Measurements from ENCODE around the gene SDK1.

SDK1 gene

DNA sequence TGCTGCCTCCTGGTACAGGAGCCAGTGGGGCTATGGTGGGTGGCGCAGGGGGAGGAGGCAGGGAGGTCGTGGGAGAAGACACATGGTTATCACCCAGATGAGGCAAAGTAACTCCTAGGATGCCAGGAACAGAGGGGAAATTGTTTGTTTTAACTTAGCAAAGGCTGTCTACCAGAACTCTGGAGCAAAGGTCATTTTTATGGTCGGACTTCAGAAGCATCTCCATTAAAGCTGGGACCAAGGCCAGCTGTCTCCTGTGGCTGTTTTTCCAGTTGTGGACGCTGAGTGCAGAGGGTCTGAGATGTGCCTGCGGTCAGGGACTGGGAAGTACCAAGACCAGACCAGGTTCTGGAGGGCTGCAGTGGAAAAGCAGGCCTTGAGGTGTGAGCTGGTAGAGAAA lies 855.1 kb downstream of the SDK1 start:
- no peak for DNase-seq (ENCODE audit: low read depth)

DNA sequence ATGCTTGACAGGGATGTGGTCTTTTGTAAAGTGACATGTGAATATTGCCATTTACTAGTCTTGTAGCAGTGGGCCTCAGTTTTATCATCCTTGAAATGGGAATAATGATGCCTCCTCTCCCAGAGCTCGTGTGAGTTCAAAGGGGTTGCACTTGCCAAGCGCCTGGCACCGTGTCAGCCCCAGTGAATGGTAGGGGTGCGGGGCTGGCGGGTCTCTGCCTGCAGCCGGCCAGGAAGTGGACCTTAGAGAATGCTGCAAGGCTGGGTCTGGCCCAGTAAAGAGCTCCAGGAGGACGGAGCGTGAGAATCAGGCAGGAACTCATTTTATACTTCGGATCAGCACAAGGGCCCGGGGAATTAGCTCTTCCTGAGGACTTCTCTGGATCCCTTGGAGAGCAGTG lies 856.6 kb downstream of the SDK1 start:
- no peak for DNase-seq (ENCODE audit: low read depth)

DNA sequence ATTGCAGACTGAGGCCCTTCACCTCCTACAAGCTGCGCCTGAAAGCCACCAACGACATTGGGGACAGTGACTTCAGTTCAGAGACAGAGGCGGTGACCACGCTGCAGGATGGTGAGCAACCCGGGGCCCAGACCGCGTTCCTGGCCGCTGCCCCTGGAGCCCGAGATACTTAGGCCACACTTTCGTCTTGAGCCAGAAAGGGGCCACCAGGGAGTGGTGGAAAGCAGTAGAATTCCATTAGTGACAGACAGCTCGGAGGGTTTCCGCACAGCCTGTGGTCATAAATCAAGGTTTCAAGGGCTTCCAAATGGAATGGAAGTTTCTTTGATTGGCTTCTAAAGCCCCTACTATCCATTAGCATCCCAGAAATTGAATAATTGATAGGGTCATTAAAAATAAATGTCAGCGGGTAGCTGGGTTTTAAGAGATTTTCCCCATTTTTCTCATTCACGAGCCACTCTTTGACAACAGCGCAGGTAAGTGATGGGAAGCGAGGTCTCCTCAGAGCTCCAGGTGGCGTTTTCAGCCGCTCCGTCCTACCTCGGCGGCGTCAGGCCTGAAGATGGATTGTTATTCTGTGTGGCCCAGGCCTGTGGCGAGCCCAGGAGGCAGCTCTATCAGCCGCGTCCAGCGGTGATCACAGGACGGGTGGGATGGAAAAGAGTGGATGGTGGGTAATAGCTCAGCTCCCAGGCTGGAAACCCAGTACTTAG lies 857.5 kb downstream of the SDK1 start:
- DNase-seq (ENCODE audit: low read depth), result no peak

DNA sequence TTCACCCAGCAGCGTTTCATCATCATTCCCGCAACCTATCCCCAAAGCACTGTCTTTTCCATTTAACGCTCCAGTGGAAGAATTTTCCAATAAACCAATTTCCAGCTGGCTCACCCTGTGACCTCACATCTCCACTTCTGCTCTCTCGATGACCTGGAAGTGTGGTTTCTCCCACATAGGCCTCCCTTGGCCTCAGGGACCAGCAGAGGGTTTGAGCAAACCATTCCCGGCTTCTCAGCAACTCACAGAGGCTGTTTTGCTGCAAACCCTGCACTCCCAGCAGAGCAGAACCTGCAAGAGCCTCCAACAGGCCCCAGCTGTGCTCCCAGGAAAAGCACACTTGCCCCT lies 858.1 kb downstream of the SDK1 start:
- DNase-seq (ENCODE audit: low read depth), result no peak

GRCh38 chr7:4159761-4160554 lies 858.9 kb downstream of the SDK1 start:
- DNase-seq (ENCODE audit: low read depth), result no peak

DNA sequence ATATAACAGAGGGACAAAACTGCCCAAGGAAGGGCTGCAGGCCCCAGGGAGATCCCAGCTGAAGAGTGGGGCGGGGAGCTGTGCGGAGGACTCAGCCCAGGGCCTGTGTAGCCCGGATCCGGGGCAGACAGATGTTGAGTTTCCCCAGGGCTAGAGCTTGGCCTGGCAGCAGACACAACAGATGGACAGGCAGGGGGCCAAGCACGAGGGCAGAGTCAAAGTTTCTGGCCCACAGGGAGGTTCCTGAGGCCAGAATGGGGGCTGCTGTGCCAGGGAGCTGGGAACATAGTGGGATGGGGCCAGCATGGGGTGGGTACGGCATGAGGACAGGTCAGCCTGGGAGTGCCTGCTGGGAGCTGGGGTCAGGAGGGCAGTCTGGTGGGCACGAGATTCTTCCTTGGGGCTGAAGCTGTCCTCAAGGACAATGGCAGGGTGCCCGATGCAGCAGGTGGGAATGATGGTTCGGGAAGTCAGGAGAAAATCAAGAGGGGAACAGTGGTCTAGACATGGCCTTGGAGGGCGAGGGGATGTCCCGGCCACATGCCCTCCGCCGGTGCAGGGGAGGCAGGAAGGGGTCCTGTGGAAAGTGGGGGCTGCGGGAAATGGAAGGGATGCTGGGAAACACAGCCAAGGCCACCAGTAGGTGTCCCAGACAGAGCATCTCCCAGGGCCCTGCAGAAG lies 862.0 kb downstream of the SDK1 start:
- DNase-seq (ENCODE audit: low read depth), result no peak

DNA sequence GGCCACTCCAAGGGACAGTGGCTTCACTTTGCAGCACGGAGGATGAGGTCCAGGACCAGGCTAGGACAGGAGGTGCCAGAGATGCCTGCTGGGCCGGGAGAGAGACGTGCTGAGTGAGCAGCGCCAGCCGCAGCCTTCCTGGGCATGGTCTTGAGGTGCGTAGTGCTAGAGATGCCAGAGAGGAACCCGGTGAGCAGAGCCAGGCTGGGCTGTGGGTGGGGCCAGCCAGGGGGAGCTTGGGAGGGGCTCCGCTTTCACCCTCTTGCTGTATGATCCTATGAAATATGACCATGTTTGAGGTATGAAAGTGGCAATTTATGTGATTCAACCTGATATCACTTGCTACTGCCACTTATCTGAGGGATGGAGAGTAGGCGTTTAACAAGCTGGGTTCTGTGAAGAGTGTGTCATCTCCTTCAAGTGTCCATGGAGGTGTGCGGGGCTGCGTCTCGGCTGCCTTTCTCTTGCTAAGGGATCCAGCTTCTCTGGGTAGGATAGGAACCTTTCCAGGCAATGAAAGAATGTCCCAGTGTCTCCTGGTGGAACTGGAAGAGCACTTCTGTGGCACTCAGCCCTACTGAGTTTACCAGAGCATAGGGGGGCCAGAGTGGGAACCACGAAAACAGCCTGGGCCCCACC lies 862.6 kb downstream of the SDK1 start:
- no peak for DNase-seq (ENCODE audit: low read depth)

DNA sequence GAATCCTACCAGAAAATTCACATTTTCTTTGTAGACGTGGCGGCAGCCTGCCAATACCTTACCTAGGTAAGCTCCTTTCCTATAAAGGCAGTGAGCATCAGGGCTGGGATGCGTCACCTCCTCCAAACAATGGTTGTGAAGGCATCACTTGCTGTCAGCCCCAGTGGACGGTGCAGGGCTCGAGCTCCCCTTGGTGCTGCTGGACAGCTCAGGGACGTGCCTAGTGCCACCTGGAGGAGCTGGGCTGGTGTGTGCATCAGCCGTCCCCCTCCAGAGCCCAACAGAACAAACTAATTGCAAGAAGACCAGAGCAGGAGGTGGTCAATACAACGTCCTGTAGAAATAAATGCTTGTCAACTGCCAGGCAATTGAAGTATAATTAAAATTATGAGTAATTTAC lies 863.5 kb downstream of the SDK1 start:
- DNase-seq (ENCODE audit: low read depth), result no peak

- no peak for DNase-seq (ENCODE audit: low read depth)
These were observed 865.3 kb downstream of the SDK1 start for GRCh38 chr7:4166340-4166739.

- DNase-seq (ENCODE audit: low read depth), result no peak
These were observed 865.8 kb downstream of the SDK1 start for GRCh38 chr7:4166807-4167206.

GRCh38 chr7:4167385-4167910 lies 866.4 kb downstream of the SDK1 start:
- no peak for DNase-seq (ENCODE audit: low read depth)

- DNase-seq (ENCODE audit: low read depth), result no peak
These were observed 867.0 kb downstream of the SDK1 start for GRCh38 chr7:4168041-4168440.

GRCh38 chr7:4168541-4168940 lies 867.5 kb downstream of the SDK1 start:
- DNase-seq (ENCODE audit: low read depth), result no peak

- DNase-seq (ENCODE audit: low read depth), result no peak
These were observed 868.4 kb downstream of the SDK1 start for GRCh38 chr7:4169455-4169854.

DNA sequence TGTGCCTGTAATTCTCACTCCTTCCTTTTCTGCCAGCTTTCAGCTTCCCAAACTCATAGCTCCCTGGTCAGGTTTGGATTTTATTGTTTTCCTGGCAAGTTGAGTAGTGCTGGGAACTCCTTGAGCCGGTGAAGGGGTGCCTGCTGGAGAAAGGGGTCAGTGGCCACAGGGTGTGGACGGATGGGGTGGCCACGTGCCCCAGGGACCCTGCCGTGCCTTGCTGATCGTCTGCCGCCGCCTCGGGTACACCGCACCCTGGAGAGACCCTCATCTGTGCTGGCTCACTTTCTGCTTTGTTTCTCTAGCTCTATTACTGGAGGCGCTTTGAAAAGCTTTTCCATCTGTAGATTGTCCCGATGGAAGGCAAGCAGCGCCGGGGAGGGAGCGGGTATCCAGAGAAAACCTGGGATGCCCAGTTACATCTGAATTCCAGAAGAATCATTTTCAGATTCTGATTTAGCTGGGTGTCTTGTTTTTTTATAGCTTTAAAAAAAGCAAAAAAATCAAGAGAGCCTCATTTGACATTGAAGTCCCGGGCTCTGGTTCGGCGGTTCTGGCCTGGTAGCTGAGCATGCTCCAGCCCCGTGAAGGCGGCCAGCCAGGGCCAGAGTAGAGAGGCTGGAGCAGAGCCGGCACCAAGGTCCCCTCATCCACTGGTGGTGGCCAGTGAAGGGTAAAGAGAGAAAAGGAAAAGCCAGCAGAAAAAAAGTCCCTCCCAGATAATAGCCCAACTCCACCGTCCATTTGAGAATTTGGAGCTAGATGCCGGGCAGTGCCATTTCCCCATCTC lies 870.1 kb downstream of the SDK1 start:
- no peak for DNase-seq (ENCODE audit: low read depth)

DNA sequence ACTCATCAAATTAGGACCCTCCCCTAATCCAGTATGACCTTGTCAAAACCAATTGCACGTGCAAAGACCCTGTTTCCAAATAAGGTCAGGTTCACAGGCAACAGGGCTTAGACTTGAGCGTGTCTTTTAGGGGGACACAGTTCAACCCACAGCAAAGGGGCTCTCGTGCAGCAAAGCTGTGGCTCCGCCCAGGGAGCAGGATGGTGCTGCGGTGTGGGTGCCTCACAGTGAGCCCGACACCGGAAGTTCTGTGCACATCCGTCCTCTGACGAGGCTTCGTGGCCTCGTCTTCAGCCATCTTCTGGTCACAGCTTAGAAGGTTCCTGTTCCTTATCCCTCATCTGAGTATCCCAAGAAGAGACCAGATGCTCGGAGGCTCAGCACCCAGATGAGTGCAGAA lies 871.8 kb downstream of the SDK1 start:
- no peak for DNase-seq (ENCODE audit: low read depth)

DNA sequence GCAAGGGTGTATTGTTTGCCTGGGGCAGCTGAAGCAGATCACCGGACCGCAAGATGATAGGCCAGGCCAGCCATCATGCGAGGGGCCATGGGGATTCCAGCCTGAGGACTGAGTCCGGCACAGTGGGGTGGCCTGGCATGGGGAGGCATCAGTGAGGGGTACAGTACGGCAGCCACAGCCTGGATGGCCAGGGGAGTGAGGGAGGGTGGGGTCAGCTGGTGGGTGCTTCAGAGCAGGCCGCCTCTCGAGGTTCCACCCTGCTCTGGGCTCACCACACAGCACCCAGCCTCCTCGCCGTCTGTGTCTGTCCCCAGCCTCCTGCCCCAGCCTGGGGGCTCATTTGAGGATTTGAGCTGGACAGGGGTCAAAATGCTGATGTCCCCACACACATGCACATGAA lies 872.6 kb downstream of the SDK1 start:
- DNase-seq (ENCODE audit: low read depth), result no peak

GRCh38 chr7:4174016-4174415 lies 873.0 kb downstream of the SDK1 start:
- DNase-seq (ENCODE audit: low read depth), result no peak

DNA sequence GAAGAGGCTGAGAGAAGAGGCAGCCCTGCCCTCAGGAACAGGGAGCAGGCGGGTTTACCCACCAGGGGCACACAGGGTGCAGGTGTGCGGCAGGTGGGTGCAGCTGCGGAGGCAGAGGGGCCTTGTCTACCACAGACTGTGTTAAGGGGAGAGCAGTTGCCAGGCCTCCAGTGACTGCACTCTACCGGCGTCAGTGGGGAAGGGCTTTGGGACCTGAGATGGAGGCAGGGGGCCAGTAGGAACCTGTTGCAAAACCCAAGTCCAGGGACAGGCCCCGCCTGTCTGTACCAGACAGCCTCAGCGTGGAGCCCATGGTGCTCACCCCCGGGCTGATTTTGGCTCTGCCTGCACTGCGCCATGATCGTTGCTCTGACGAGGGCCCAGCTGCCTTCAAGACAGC lies 873.4 kb downstream of the SDK1 start:
- DNase-seq (ENCODE audit: low read depth), result no peak

DNA sequence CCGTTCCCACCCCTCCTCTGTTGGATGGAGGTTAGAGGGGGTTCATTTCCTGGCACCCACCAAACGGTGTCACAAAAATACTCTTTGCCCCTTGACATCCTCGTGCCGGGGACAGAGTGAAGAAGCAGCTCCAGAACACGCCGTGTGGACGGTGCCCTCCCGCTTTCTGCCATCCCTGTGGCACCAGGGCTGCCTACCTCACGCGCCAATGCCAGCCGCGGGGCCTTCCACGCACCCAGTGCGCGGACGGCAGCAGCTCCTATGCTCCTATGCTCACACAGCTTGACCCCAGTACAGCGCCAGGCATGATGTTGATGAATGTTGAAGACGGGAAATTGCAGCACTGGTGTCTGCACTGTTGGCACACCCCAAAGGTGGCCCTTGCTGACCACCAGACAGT lies 873.8 kb downstream of the SDK1 start:
- DNase-seq (ENCODE audit: low read depth), result no peak

- DNase-seq (ENCODE audit: low read depth), result no peak
These were observed 874.4 kb downstream of the SDK1 start for GRCh38 chr7:4175346-4175973.

All from stimulated activated CD8-positive, alpha-beta memory T cell treated with anti-CD3 and anti-CD28 coated beads, Interleukin-4, amount 100 ng/mL, for 24 hours (primary cell).